Rectal smooth muscle tissue (tissue), 1 donor: Measurements from ENCODE around the gene CNNM2.
A peak's percentile ranks its signal among the peaks of the same experiment; 100 is the strongest.

Source experiments
- H3K27ac ChIP-seq: one replicate; pipeline ENCODE4 v1.7.0; 2013; ENCODE audit warnings: low read depth, low read length, inconsistent platforms
- H3K27me3 ChIP-seq: one replicate; pipeline ENCODE4 v1.7.0; 2013; ENCODE audit warnings: low read length; ENCODE audit not compliant: control insufficient read depth, insufficient read depth
- H3K36me3 ChIP-seq: one replicate; pipeline ENCODE4 v1.7.0; 2013; ENCODE audit warnings: low read length; ENCODE audit not compliant: control insufficient read depth, insufficient read depth
- H3K4me1 ChIP-seq: one replicate; pipeline ENCODE4 v1.7.0; 2013; ENCODE audit warnings: low read length; ENCODE audit not compliant: control insufficient read depth, insufficient read depth
- H3K4me3 ChIP-seq: one replicate; pipeline ENCODE4 v1.7.0; 2013; ENCODE audit warnings: low read length
- H3K9ac ChIP-seq: one replicate; pipeline ENCODE4 v1.7.0; 2013; ENCODE audit warnings: low read length

The CNNM2 gene

DNA sequence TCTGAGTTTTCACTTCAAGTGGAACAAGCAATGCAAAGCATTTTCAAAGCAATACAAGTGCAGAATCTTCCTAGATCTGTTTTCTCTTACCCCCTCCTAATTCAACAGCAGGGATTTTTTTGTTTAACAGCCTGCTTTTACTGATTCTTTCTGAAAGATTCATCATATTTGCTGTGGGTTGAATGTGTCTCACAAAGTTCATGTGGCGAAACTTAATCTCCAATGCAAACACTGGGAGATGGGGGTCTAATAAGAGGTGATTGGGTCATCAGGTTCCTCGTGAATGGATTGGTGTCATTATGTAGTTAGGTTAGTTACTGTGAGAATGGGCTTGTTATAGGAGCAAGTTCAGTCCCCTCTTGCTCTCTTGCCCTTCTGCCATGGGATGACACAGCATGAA lies 107.6 kb downstream of the CNNM2 start:
- H3K27ac ChIP-seq, result no peak overlapping the region
- H3K4me3 ChIP-seq, result no peak overlapping the region
- no peaks in the 10 kb centered on the region for H3K27me3 ChIP-seq
- H3K4me1 ChIP-seq, result no peaks in the 10 kb centered on the region
- no peaks in the 10 kb centered on the region for H3K36me3 ChIP-seq
- no peak overlapping the region for H3K9ac ChIP-seq

- no peak overlapping the region for H3K27ac ChIP-seq
- no peaks in the 10 kb centered on the region for H3K36me3 ChIP-seq
- H3K27me3 ChIP-seq, result no peaks in the 10 kb centered on the region
- H3K4me3 ChIP-seq, result no peak overlapping the region
- no peaks in the 10 kb centered on the region for H3K4me1 ChIP-seq
- H3K9ac ChIP-seq, result no peak overlapping the region
These were observed 120.5 kb downstream of the CNNM2 start for GRCh38 chr10:103038570-103038969.

- Histone ChIP-seq H3K36me3 (no peaks in the 10 kb centered on the region), H3K27me3 (no peaks in the 10 kb centered on the region), H3K4me1 (peaks cover 4% of the 10 kb centered on the region), H3K4me3 (no peak overlapping the region), H3K9ac (no peak overlapping the region), H3K27ac (no peak overlapping the region)
These were observed 122.3 kb downstream of the CNNM2 start for GRCh38 chr10:103040418-103040817.

DNA sequence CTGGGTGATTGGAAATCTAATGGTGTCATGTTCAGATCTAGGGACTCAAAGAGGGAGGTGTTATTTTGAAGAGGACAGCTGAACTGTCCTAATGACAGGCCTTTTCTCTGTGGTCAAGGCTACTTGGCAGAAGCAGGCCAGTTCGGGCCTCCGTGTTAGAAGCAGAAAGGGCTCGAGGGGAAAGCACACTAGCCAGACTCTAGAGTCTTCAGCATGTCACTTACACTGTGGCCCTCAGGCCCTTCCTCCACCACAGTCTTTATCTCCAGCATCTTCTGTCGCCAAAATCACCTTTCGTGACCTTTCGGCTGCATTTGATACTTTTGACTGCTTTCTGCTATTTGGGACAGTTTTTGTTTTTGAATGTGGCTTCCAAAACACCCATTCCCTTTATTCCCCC lies 123.3 kb downstream of the CNNM2 start:
- Histone ChIP-seq H3K27me3 (no peaks in the 10 kb centered on the region), H3K27ac (no peak overlapping the region), H3K36me3 (no peaks in the 10 kb centered on the region), H3K9ac (no peak overlapping the region), H3K4me3 (no peak overlapping the region), H3K4me1 (peaks cover 4% of the 10 kb centered on the region)

DNA sequence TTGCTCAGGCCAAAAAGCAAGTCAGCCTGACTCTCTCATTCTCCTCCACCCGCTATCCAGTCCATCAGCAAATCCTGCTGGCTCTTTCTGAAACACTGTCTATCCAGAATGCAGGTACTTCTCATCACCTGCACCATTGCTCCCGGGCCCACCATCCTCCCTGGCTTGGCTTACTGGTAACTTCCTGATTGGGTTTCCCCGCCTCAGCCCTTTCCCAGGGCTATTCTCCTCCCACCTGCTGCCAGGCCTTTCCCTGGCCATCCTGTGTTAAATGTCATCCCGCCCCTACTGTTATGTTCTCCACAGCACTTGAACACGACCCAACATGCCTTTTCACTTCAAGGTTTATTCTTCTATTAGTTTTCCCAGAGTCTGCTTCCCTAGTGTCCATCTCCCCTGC lies 124.0 kb downstream of the CNNM2 start:
- no peak overlapping the region for H3K4me3 ChIP-seq
- no peak overlapping the region for H3K27ac ChIP-seq
- no peak overlapping the region for H3K9ac ChIP-seq
- H3K36me3 ChIP-seq, result no peaks in the 10 kb centered on the region
- H3K4me1 ChIP-seq, result peaks cover 4% of the 10 kb centered on the region
- H3K27me3 ChIP-seq, result no peaks in the 10 kb centered on the region

GRCh38 chr10:103042908-103043307 lies 124.8 kb downstream of the CNNM2 start:
- no peaks in the 10 kb centered on the region for H3K27me3 ChIP-seq

GRCh38 chr10:103044942-103045489 lies 126.9 kb downstream of the CNNM2 start:
- Histone ChIP-seq H3K36me3 (no peaks in the 10 kb centered on the region), H3K27me3 (no peaks in the 10 kb centered on the region), H3K27ac (peak overlapping the region; percentile 34), H3K4me1 (peaks cover 4% of the 10 kb centered on the region), H3K4me3 (no peak overlapping the region), H3K9ac (no peak overlapping the region)

More at GRCh38 chr10:103042908-103043307, 124.8 kb downstream of the CNNM2 start:
- Histone ChIP-seq H3K4me3 (no peak overlapping the region), H3K27ac (no peak overlapping the region), H3K4me1 (peaks cover 4% of the 10 kb centered on the region), H3K36me3 (no peaks in the 10 kb centered on the region), H3K9ac (no peak overlapping the region)

GRCh38 chr10:103045961-103046360 lies 127.9 kb downstream of the CNNM2 start:
- no peaks in the 10 kb centered on the region for H3K36me3 ChIP-seq
- H3K9ac ChIP-seq, result no peak overlapping the region
- H3K27me3 ChIP-seq, result no peaks in the 10 kb centered on the region
- H3K4me1 ChIP-seq, result peaks cover 4% of the 10 kb centered on the region
- no peak overlapping the region for H3K4me3 ChIP-seq
- H3K27ac ChIP-seq, result no peak overlapping the region

DNA sequence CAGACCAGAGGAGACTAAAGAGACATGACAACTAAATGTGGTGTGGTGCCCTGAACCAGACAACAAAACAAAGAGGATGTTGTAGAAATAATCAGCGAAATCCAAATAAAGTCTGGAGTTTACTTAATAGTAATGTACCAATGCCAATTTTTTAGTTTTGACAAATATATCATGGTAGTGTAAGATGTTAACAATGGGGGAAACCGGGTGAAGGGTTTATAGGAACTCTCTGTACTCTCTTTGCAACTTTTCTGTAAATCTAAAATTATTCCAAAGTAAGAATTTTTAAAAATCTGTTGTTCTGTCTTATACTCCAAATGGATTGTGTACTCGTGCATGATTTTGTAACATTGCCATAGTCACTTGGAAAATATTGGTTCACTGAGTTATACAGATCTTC lies 129.3 kb downstream of the CNNM2 start:
- Histone ChIP-seq H3K27ac (no peak overlapping the region), H3K36me3 (no peaks in the 10 kb centered on the region), H3K9ac (no peak overlapping the region), H3K27me3 (no peaks in the 10 kb centered on the region), H3K4me1 (peaks cover 4% of the 10 kb centered on the region), H3K4me3 (no peak overlapping the region)

DNA sequence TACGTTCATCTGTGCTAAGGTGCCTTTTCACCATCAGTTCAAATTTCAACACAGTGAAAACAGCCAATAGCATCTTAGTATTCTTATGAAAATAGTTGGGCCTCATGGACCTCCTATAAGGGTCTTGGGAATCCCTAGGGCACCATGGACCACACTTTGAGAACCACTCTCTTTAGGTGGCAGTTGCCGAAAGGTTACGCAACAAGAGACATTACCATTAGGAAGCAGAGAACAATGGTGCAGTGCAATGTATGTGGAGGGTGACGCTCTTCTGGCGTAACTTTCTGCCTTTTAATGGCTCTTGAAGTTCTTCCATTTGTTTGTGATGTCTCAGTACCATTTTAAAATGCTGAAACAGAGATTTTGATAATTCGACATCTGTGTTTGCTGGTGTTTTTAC lies 131.1 kb downstream of the CNNM2 start:
- H3K9ac ChIP-seq, result no peak overlapping the region
- no peak overlapping the region for H3K27ac ChIP-seq
- no peaks in the 10 kb centered on the region for H3K27me3 ChIP-seq
- H3K4me1 ChIP-seq, result peaks cover 5% of the 10 kb centered on the region
- no peaks in the 10 kb centered on the region for H3K36me3 ChIP-seq
- H3K4me3 ChIP-seq, result no peak overlapping the region

GRCh38 chr10:103053659-103054581 lies 135.8 kb downstream of the CNNM2 start:
- peaks cover 2% of the 10 kb centered on the region for H3K4me1 ChIP-seq
- H3K36me3 ChIP-seq, result no peaks in the 10 kb centered on the region
- no peaks in the 10 kb centered on the region for H3K27me3 ChIP-seq
- H3K27ac ChIP-seq, result no peak overlapping the region
- H3K4me3 ChIP-seq, result peak overlapping the region; percentile 40
- no peak overlapping the region for H3K9ac ChIP-seq

DNA sequence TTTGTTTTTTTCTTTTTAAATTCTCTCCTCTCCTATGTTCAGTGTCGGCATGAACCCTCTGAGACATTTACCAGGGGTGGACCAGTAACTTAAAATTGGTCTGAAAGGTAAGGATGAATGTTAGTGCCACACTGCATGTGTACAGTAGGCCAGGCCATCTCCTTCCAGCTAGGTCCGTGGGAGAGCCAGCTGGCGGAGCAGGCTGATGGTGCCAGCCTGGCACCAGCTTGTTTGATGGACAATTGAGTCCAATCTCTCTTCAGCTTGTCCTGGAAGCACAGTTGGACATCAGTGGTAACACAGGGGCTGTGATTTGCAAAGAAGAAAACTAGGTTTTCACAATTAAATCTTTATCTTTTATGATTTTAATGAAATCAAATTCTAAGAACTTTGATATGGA lies 136.5 kb downstream of the CNNM2 start:
- Histone ChIP-seq H3K4me3 (peak overlapping the region; percentile 40), H3K4me1 (peaks cover 2% of the 10 kb centered on the region), H3K36me3 (no peaks in the 10 kb centered on the region), H3K27me3 (no peaks in the 10 kb centered on the region), H3K9ac (no peak overlapping the region), H3K27ac (no peak overlapping the region)

DNA sequence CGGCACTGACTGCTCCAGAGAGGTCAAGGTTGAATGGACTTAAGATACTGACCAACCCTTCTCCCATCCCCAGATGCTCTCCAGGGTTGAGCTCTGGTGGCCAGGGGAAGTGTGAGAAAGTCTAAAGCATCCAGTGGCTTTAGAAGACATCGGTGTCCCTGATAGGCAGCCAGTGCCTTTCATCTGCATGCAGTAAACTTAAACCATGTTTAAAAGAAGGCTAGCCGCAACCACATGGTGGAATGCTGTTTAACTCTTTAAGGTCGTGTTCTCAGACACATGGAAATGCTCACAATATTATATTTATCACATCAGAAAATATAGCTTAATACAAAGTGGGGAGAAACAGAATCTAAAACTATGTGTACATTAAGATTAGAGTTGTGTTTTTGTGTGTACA lies 137.0 kb downstream of the CNNM2 start:
- Histone ChIP-seq H3K36me3 (no peaks in the 10 kb centered on the region), H3K27ac (no peak overlapping the region), H3K9ac (no peak overlapping the region), H3K27me3 (no peaks in the 10 kb centered on the region), H3K4me3 (no peak overlapping the region), H3K4me1 (peaks cover 2% of the 10 kb centered on the region)
